Skin of body (tissue), 2 donors: ENCODE measurements around the gene OR2T34. TPM values are rescaled to one million over a fixed set of nuclear protein-coding genes. Genes with fewer than 3 reads are reported as not detected.
"Not testable (repeated sequence)": the region's sequence is repeated elsewhere in the genome, so short reads cannot be mapped to it uniquely, and the experiment has no call there.

Experiments used
- DNase-seq: peaks from one replicate; lab custom pipeline; 2025; lab: John Stamatoyannopoulos, UW
- total RNA-seq: library from RNA; depleted of rRNA; stranded (reverse); fragments of >200 nt; gene quantifications from one replicate; pipeline ENCODE4 v1.2.3, GENCODE V29; 2014

Gene OR2T34
- not detected for total RNA-seq

- DNase-seq = not testable (repeated sequence)
These were observed at the start of gene OR2T34 for GRCh38 chr1:248574657-248575056. Gene OR2T34 (minus strand): TSS chr1:248574757. CDS start chr1:248574757, 0 bp downstream.

- no peak for DNase-seq
These were observed 48.0 kb upstream of the OR2T34 start for GRCh38 chr1:248622570-248623001.

GRCh38 chr1:248621770-248622169, 47.2 kb upstream of the OR2T34 start:
- no peak for DNase-seq

- DNase-seq = no peak
These were observed 44.3 kb upstream of the OR2T34 start for GRCh38 chr1:248618878-248619277.

- DNase-seq = no peak
These were observed 43.6 kb upstream of the OR2T34 start for GRCh38 chr1:248618119-248618518.

GRCh38 chr1:248613742-248614141, 39.2 kb upstream of the OR2T34 start:
- no peak for DNase-seq

- DNase-seq = no peak
These were observed 37.4 kb upstream of the OR2T34 start for GRCh38 chr1:248611883-248612414.

GRCh38 chr1:248610301-248610700, 35.7 kb upstream of the OR2T34 start:
- DNase-seq = no peak

- DNase-seq = no peak
These were observed 24.8 kb upstream of the OR2T34 start for GRCh38 chr1:248599396-248599795.

GRCh38 chr1:248597589-248597988, 23.0 kb upstream of the OR2T34 start, which contains the start of gene OR2T10:
Gene OR2T10 (minus strand): TSS chr1:248597700. CDS start chr1:248593768, 3,932 bp downstream.
- DNase-seq = no peak

- no peak for DNase-seq
These were observed 22.1 kb upstream of the OR2T34 start for GRCh38 chr1:248596615-248597014.

GRCh38 chr1:248593226-248593625, 18.7 kb upstream of the OR2T34 start:
- DNase-seq = no peak

GRCh38 chr1:248592655-248593054, 18.1 kb upstream of the OR2T34 start:
- DNase-seq = no peak

- no peak for DNase-seq
These were observed 15.5 kb upstream of the OR2T34 start for GRCh38 chr1:248590055-248590454.

- no peak for DNase-seq
These were observed 14.8 kb upstream of the OR2T34 start for GRCh38 chr1:248589334-248589733.

GRCh38 chr1:248585266-248585665, 10.7 kb upstream of the OR2T34 start:
- DNase-seq = no peak

GRCh38 chr1:248576260-248576980, 1.9 kb upstream of the OR2T34 start:
- DNase-seq = no peak

GRCh38 chr1:248573856-248574255, 701 bp downstream of the OR2T34 start:
- not testable (repeated sequence) for DNase-seq

- DNase-seq = not testable (repeated sequence)
These were observed 2.5 kb downstream of the OR2T34 start for GRCh38 chr1:248572049-248572448.

GRCh38 chr1:248570811-248571210, 3.7 kb downstream of the OR2T34 start:
- not testable (repeated sequence) for DNase-seq

GRCh38 chr1:248569049-248569448, 5.5 kb downstream of the OR2T34 start:
- not testable (repeated sequence) for DNase-seq

GRCh38 chr1:248565530-248566373, 8.8 kb downstream of the OR2T34 start:
- not testable (repeated sequence) for DNase-seq
